Mesothelial cell of epicardium (in vitro differentiated cells): Measurements from ENCODE around the gene DEXI. TPM values are rescaled to one million over a fixed set of nuclear protein-coding genes. Genes with fewer than 3 reads are reported as not detected.

Experiments
- DNase-seq, 2 experiments: peaks; one replicate each; pipeline ENCODE4 v3.0.0; 2021; ENCODE audit warnings: low spot score in 2 of 2; ENCODE audit not compliant: unreplicated experiment in 2 of 2
- H3K27ac Mint-ChIP-seq: 2 replicates; pipeline ENCODE4 v1.8.0; 2021; ENCODE audit warnings: mixed read lengths
- H3K27me3 Mint-ChIP-seq: 2 replicates; pipeline ENCODE4 v1.8.0; 2021; ENCODE audit warnings: low read depth, mixed read lengths
- H3K36me3 Mint-ChIP-seq: 2 replicates; pipeline ENCODE4 v1.8.0; 2021; ENCODE audit warnings: mixed read lengths
- H3K4me1 Mint-ChIP-seq: 2 replicates; pipeline ENCODE4 v1.8.0; 2021; ENCODE audit warnings: mixed read lengths
- H3K4me3 Mint-ChIP-seq: 2 replicates; pipeline ENCODE4 v1.8.0; 2021; ENCODE audit warnings: mild to moderate bottlenecking, moderate library complexity, mixed read lengths
- H3K9me3 Mint-ChIP-seq: 2 replicates; pipeline ENCODE4 v1.8.0; 2021; ENCODE audit warnings: mixed read lengths
- total RNA-seq: library from RNA; stranded (reverse); gene quantifications from 3 replicates; pipeline ENCODE4 v1.2.1, GENCODE V29; 2021
- TF ChIP-seq, protein P1 (sequence below): fragments of 200-600 bp; sonication (generic); IDR thresholded peaks from one replicate; pipeline ENCODE4 v1.5.0; 2021; ENCODE audit warnings: antibody characterized with exemption; ENCODE audit not compliant: unreplicated experiment

DEXI gene
- total RNA-seq, 1 donor from 2014 or later = 31.2 TPM

- Mint-ChIP-seq H3K9me3 (no peaks in the 10 kb centered on the region), H3K4me3 (no peak overlapping the region), H3K36me3 (peaks cover 8% of the 10 kb centered on the region), H3K4me1 (peaks cover 4% of the 10 kb centered on the region), H3K27me3 (no peaks in the 10 kb centered on the region), H3K27ac (no peak overlapping the region)
- peak; percentile 76 to 89 for DNase-seq
- TF ChIP-seq, protein P1, sequence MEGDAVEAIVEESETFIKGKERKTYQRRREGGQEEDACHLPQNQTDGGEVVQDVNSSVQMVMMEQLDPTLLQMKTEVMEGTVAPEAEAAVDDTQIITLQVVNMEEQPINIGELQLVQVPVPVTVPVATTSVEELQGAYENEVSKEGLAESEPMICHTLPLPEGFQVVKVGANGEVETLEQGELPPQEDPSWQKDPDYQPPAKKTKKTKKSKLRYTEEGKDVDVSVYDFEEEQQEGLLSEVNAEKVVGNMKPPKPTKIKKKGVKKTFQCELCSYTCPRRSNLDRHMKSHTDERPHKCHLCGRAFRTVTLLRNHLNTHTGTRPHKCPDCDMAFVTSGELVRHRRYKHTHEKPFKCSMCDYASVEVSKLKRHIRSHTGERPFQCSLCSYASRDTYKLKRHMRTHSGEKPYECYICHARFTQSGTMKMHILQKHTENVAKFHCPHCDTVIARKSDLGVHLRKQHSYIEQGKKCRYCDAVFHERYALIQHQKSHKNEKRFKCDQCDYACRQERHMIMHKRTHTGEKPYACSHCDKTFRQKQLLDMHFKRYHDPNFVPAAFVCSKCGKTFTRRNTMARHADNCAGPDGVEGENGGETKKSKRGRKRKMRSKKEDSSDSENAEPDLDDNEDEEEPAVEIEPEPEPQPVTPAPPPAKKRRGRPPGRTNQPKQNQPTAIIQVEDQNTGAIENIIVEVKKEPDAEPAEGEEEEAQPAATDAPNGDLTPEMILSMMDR = peak; percentile 85
Observed at GRCh38 chr16:10964039-10964890, 22.0 kb upstream of the DEXI start.

- no peak for DNase-seq
- no peak overlapping the region for H3K27ac Mint-ChIP-seq
- H3K4me3 Mint-ChIP-seq = no peak overlapping the region
- H3K36me3 Mint-ChIP-seq = peaks cover 10% of the 10 kb centered on the region
- TF ChIP-seq, protein P1 = no peak
- H3K9me3 Mint-ChIP-seq = no peaks in the 10 kb centered on the region
- H3K27me3 Mint-ChIP-seq = no peaks in the 10 kb centered on the region
- peaks cover 6% of the 10 kb centered on the region for H3K4me1 Mint-ChIP-seq
Observed at GRCh38 chr16:10961231-10961630, 19.0 kb upstream of the DEXI start.

DNA sequence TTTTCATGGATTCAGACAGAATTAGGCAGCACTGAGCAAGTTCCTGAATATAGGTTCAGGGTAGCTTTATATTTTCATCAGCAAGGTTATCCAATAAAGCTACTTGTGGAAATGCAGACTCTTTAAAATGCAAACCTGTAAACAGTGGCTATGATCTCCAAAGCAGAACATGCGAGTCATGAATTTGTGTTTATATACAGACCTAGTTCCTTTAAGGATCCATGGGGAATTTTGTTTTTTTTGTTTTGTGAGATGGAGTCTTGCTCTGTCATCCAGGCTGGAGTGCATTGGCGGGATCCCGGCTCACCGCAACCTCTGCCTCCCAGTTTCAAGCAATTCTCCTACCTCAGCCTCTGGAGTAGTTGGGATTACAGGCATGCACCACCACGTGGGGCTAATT lies 16.9 kb upstream of the DEXI start:
- no peak overlapping the region for H3K27ac Mint-ChIP-seq
- H3K4me3 Mint-ChIP-seq = no peak overlapping the region
- H3K4me1 Mint-ChIP-seq = peaks cover 3% of the 10 kb centered on the region
- DNase-seq = no peak
- H3K36me3 Mint-ChIP-seq = peaks cover 10% of the 10 kb centered on the region
- no peaks in the 10 kb centered on the region for H3K27me3 Mint-ChIP-seq
- H3K9me3 Mint-ChIP-seq = no peaks in the 10 kb centered on the region
- TF ChIP-seq, protein P1 = no peak

DNA sequence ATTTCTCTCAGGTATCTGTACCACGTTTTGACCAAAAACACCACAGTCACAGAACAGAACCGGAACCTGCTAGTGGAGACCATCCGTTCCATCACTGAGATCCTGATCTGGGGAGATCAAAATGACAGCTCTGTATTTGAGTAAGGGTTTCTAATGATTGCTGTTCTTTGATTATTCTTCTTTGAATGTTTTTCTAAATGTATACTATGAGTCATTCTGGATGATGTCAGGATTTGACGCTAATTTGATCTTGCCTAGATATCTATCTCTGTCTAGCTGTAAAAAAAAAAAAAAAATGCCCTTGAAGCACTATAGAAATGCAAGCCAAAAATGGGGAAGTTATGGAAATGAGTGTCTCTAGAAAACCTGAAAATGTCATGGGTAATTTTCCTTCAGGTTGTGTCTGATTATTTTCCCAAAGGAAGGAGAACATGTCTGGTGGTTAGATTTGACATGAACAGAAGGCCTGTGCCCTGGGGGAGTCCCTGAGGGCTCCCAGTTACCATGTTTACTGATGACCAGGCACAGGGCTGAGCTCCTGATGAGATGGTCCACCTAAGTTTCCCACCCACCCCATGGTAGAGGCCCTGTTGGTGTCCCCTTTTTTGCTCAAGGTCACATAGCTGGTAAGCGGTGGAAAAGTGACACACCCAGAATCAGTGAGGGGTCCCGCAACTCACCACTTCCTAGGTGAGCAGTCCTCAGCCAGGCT lies 15.7 kb upstream of the DEXI start:
- Mint-ChIP-seq H3K27ac (no peak overlapping the region), H3K4me3 (no peak overlapping the region)

GRCh38 chr16:10954903-10955302 lies 12.6 kb upstream of the DEXI start:
- TF ChIP-seq, protein P1 = no peak
- no peaks in the 10 kb centered on the region for H3K27me3 Mint-ChIP-seq
- no peak overlapping the region for H3K27ac Mint-ChIP-seq
- DNase-seq = no peak
- H3K9me3 Mint-ChIP-seq = no peaks in the 10 kb centered on the region
- peaks cover 17% of the 10 kb centered on the region for H3K4me1 Mint-ChIP-seq
- peaks cover 2% of the 10 kb centered on the region for H3K36me3 Mint-ChIP-seq
- H3K4me3 Mint-ChIP-seq = no peak overlapping the region

More for the DNA sequence above, 15.7 kb upstream of the DEXI start:
- no peaks in the 10 kb centered on the region for H3K27me3 Mint-ChIP-seq
- no peak for DNase-seq
- peaks cover 4% of the 10 kb centered on the region for H3K4me1 Mint-ChIP-seq
- TF ChIP-seq, protein P1 = no peak
- H3K9me3 Mint-ChIP-seq = no peaks in the 10 kb centered on the region
- H3K36me3 Mint-ChIP-seq = peaks cover 6% of the 10 kb centered on the region
